GM18508 (cell line): ENCODE results near the gene ANKRD50.

Experiments
- ATAC-seq: cut with Tn5 transposase; IDR thresholded peaks from one replicate; pipeline ENCODE4 v1.9.1; 2021; ENCODE audit warnings: moderate number of reproducible peaks; ENCODE audit not compliant: insufficient read depth, unreplicated experiment

The ANKRD50 gene

GRCh38 chr4:124640022-124640730, 72.4 kb downstream of the ANKRD50 start:
- ATAC-seq, result no peak

- no peak for ATAC-seq
These were observed 75.2 kb downstream of the ANKRD50 start for GRCh38 chr4:124637321-124637720.

GRCh38 chr4:124636788-124637187, 75.7 kb downstream of the ANKRD50 start:
- no peak for ATAC-seq

GRCh38 chr4:124635331-124635730, 77.2 kb downstream of the ANKRD50 start:
- no peak for ATAC-seq

GRCh38 chr4:124633285-124633941, 79.1 kb downstream of the ANKRD50 start:
- ATAC-seq, result no peak

GRCh38 chr4:124632439-124632838, 80.1 kb downstream of the ANKRD50 start:
- ATAC-seq, result no peak

- ATAC-seq, result no peak
These were observed 80.8 kb downstream of the ANKRD50 start for GRCh38 chr4:124631760-124632159.

- ATAC-seq, result no peak
These were observed 82.9 kb downstream of the ANKRD50 start for GRCh38 chr4:124629681-124630080.
